IMR-90 (cell line): ENCODE results near the gene CDK18. TPM values are rescaled to one million over a fixed set of nuclear protein-coding genes. Genes with fewer than 3 reads are reported as not detected.

Experiments
- ATAC-seq: fragments of 200-7000 bp; cut with Tn5 transposase; 2 replicates; pipeline ENCODE4 v1.9.1; 2020; ENCODE audit warnings: low read depth, mild to moderate bottlenecking, moderate library complexity
- BruUV-seq: library from RNA; stranded (reverse); fragments of 400-500 nt; replicated peaks from 2 replicates; lab custom pipeline; 2021; lab: Mats Ljungman, UMichigan
- CTCF ChIA-PET: fragments of 300-600 bp; formaldehyde crosslinking; extraction: SDS; loops from one replicate; lab custom pipeline; 2021; ENCODE audit warnings: antibody characterized with exemption; lab: Yijun Ruan, JAX
- POLR2A ChIA-PET: fragments of 300-600 bp; sonication (Branson Sonifier 250); formaldehyde crosslinking; loops from one replicate; lab custom pipeline; 2022; ENCODE audit warnings: antibody characterized with exemption; ENCODE audit not compliant: unreplicated experiment; lab: Charles Lee
- DNase-seq: peaks from one replicate; pipeline ENCODE4 v3.0.0; 2013
- H2AFZ ChIP-seq: replicated peaks from 2 replicates; pipeline ENCODE3; 2013; ENCODE audit warnings: low read length, mild to moderate bottlenecking; ENCODE audit not compliant: poor library complexity
- H2AK5ac ChIP-seq: 2 replicates; pipeline ENCODE4 v1.6.1; 2013; ENCODE audit warnings: low read depth, low read length, inconsistent platforms
- H2AK9ac ChIP-seq: replicated peaks from 2 replicates; pipeline ENCODE3; 2013; ENCODE audit warnings: mild to moderate bottlenecking, low read depth, low read length, moderate library complexity; ENCODE audit not compliant: poor library complexity
- H2BK120ac ChIP-seq: 2 replicates; pipeline ENCODE4 v1.6.1; 2013; ENCODE audit warnings: low read depth, low read length, inconsistent platforms
- H2BK15ac ChIP-seq: 3 replicates; pipeline ENCODE4 v1.6.1; 2013; ENCODE audit warnings: low read depth, low read length, inconsistent platforms
- H2BK20ac ChIP-seq: 2 replicates; pipeline ENCODE4 v1.6.1; 2013; ENCODE audit warnings: low read depth, mild to moderate bottlenecking, inconsistent platforms, low read length, moderate library complexity
- H2BK5ac ChIP-seq: 2 replicates; pipeline ENCODE4 v1.6.1; 2013; ENCODE audit warnings: mild to moderate bottlenecking, low read depth, low read length, inconsistent platforms; ENCODE audit not compliant: poor library complexity, severe bottlenecking
- H3K14ac ChIP-seq: replicated peaks from 2 replicates; pipeline ENCODE4 v1.6.1; 2013; ENCODE audit warnings: low read depth, low read length, inconsistent platforms
- H3K18ac ChIP-seq: 2 replicates; pipeline ENCODE4 v1.6.1; 2013; ENCODE audit warnings: low read depth, low read length, control low read depth
- H3K23ac ChIP-seq: 2 replicates; pipeline ENCODE4 v1.6.1; 2013; ENCODE audit warnings: low read depth, low read length, inconsistent platforms
- H3K27ac ChIP-seq: 2 replicates; pipeline ENCODE4 v1.5.1; 2013; ENCODE audit warnings: mild to moderate bottlenecking, control low read depth, low read length; ENCODE audit not compliant: insufficient read depth
- H3K27me3 ChIP-seq: 2 replicates; pipeline ENCODE4 v1.6.1; 2013; ENCODE audit warnings: low read length; ENCODE audit not compliant: control insufficient read depth, insufficient read depth
- H3K36me3 ChIP-seq: 2 replicates; pipeline ENCODE4 v1.6.1; 2013; ENCODE audit warnings: low read length, mixed read lengths; ENCODE audit not compliant: control insufficient read depth, insufficient read depth
- H3K4ac ChIP-seq: 2 replicates; pipeline ENCODE4 v1.6.1; 2013; ENCODE audit warnings: low read depth, low read length, inconsistent platforms
- H3K4me1 ChIP-seq: 2 replicates; pipeline ENCODE4 v1.6.1; 2013; ENCODE audit warnings: low read length, mixed read lengths; ENCODE audit not compliant: control insufficient read depth, insufficient read depth
- H3K4me2 ChIP-seq: 2 replicates; pipeline ENCODE4 v1.6.1; 2013; ENCODE audit warnings: low read depth, mild to moderate bottlenecking, control low read depth, low read length, moderate library complexity
- H3K4me3 ChIP-seq: 2 replicates; pipeline ENCODE4 v1.5.1; 2013; ENCODE audit warnings: low read depth, mild to moderate bottlenecking, control low read depth, low read length, moderate library complexity; ENCODE audit not compliant: insufficient read depth
- H3K56ac ChIP-seq: 2 replicates; pipeline ENCODE4 v1.6.1; 2013; ENCODE audit warnings: low read length, inconsistent platforms; ENCODE audit not compliant: insufficient read depth; ENCODE audit errors: extremely low read depth
- H3K79me1 ChIP-seq, 2 experiments: 2 replicates each; pipeline ENCODE4 v1.6.1; 2013; ENCODE audit warnings: low read length in 2 of 2, inconsistent platforms in 1 of 2, low read depth in 1 of 2
- H3K9ac ChIP-seq: 2 replicates; pipeline ENCODE4 v1.6.1; 2013; ENCODE audit warnings: low read depth, low read length, control low read depth
- H3K9me1 ChIP-seq: 2 replicates; pipeline ENCODE4 v1.6.1; 2013; ENCODE audit warnings: low read length, inconsistent platforms; ENCODE audit not compliant: insufficient read depth
- H3K9me3 ChIP-seq: 2 replicates; pipeline ENCODE4 v1.6.1; 2013; ENCODE audit warnings: low read length; ENCODE audit not compliant: control insufficient read depth, insufficient read depth
- H4K20me1 ChIP-seq: 2 replicates; pipeline ENCODE4 v1.6.1; 2013; ENCODE audit warnings: low read length, inconsistent platforms; ENCODE audit not compliant: insufficient read depth
- H4K5ac ChIP-seq: 2 replicates; pipeline ENCODE4 v1.6.1; 2013; ENCODE audit warnings: mild to moderate bottlenecking, low read depth, low read length, control low read depth
- H4K8ac ChIP-seq, 2 experiments: 2 replicates each; pipeline ENCODE4 v1.6.1; 2013; ENCODE audit warnings: low read depth in 2 of 2, low read length in 2 of 2, control low read depth in 1 of 2, inconsistent platforms in 1 of 2
- H4K91ac ChIP-seq: 2 replicates; pipeline ENCODE4 v1.6.1; 2013; ENCODE audit warnings: low read depth, low read length, inconsistent platforms; ENCODE audit not compliant: insufficient read depth
- CHD1 ChIP-seq: IDR thresholded peaks from 2 replicates; pipeline ENCODE4 v1.6.1; 2012; ENCODE audit warnings: low read depth, low read length, improper control_type of control experiment
- MAFK ChIP-seq: IDR thresholded peaks from 2 replicates; pipeline ENCODE4 v1.6.1; 2012; ENCODE audit warnings: low read depth, low read length, improper control_type of control experiment
- MAZ ChIP-seq: IDR thresholded peaks from 2 replicates; pipeline ENCODE4 v1.6.1; 2012; ENCODE audit warnings: low read depth, mild to moderate bottlenecking, low read length, improper control_type of control experiment, moderate library complexity, borderline replicate concordance
- MXI1 ChIP-seq: IDR thresholded peaks from 2 replicates; pipeline ENCODE4 v1.6.1; 2012; ENCODE audit warnings: low read depth, mild to moderate bottlenecking, low read length, moderate library complexity, borderline replicate concordance
- NFE2L2 ChIP-seq: fragments of 150-350 bp; IDR thresholded peaks from 2 replicates; pipeline ENCODE4 v1.6.1; 2016; ENCODE audit warnings: low read depth, mild to moderate bottlenecking, low read length
- SMC3 ChIP-seq: fragments of 150-350 bp; IDR thresholded peaks from 2 replicates; pipeline ENCODE4 v1.6.1; 2016; ENCODE audit warnings: low read depth, mild to moderate bottlenecking, antibody characterized with exemption, low read length, moderate library complexity
- WGBS, 2 experiments: methylation state at CpG; one replicate each; pipeline versions ENCODE4 v1.1.5 to v1.1.7; 2013; ENCODE audit warnings: missing lambda C conversion rate in 2 of 2; ENCODE audit not compliant: insufficient read length in 1 of 2; ENCODE audit errors: extremely low coverage in 2 of 2; 5-methylcytosine and 5-hydroxymethylcytosine counted together
- dilution Hi-C: fragments of 300-500 bp; cut with HindIII; formaldehyde crosslinking; loops from one replicate; pipeline ENCODE4 v1.14.3; 2018; ENCODE audit warnings: low sequenced_read_pairs; ENCODE audit not compliant: unreplicated experiment
- in situ Hi-C: fragments of 300-500 bp; cut with MboI; formaldehyde crosslinking; loops from 3 replicates; pipeline ENCODE4 v1.14.3; 2019; ENCODE audit warnings: low sequenced_read_pairs, inconsistent platforms, mixed read lengths
- intact Hi-C: fragments of 100-400 bp; cut with micrococcal nuclease; formaldehyde crosslinking; loops from 2 replicates; pipeline ENCODE4 v1.10.0; 2022
- polyA plus RNA-seq, 3 experiments: library from polyadenylated mRNA; depleted of rRNA; stranded (reverse); fragments of >200 nt; gene quantifications; 2 replicates each; pipeline ENCODE4 v1.2.3, GENCODE V29; 2012; ENCODE audit warnings: low replicate concordance in 1 of 3
- total RNA-seq: library from RNA; depleted of rRNA; stranded (reverse); fragments of >200 nt; gene quantifications from 2 replicates; pipeline ENCODE4 v1.2.3, GENCODE V29; 2012

CDK18 gene
- total and polyA plus RNA-seq, 2 of the 4 experiments (the other 2 are of a cell fraction) = 0.18 to 0.48 TPM

GRCh38 chr1:205474571-205474970 lies 29.9 kb upstream of the CDK18 start:
- WGBS, 2 experiments = 80% methylated on average over 1 of the region's 3 CpGs; no CpG with 5 or more reads in 1 of the 2 experiments
- Histone ChIP-seq H2BK15ac (no peak overlapping the region), H4K5ac (no peak overlapping the region), H3K4me2 (no peak overlapping the region), H3K9ac (no peak overlapping the region), H3K79me1 (no peaks in the 10 kb centered on the region), H3K27ac (no peak overlapping the region), H4K91ac (no peak overlapping the region), H3K4ac (no peak overlapping the region), H3K14ac (no peak overlapping the region), H2AK5ac (no peak overlapping the region), H3K36me3 (no peaks in the 10 kb centered on the region), H2AK9ac (no peak overlapping the region), H2BK20ac (no peak overlapping the region), H4K20me1 (no peaks in the 10 kb centered on the region), H3K9me3 (peaks cover 4% of the 10 kb centered on the region; the same call in 1 of the 2 replicates), H3K4me1 (no peaks in the 10 kb centered on the region), H2BK120ac (no peak overlapping the region), H4K8ac (no peak overlapping the region), H3K18ac (no peak overlapping the region), H3K56ac (no peak overlapping the region), H3K27me3 (peaks cover 11% of the 10 kb centered on the region), H3K4me3 (no peak overlapping the region), H2AFZ (no peak overlapping the region), H3K9me1 (no peaks in the 10 kb centered on the region), H2BK5ac (no peak overlapping the region), H3K23ac (no peak overlapping the region)
- in situ Hi-C loops = no loop called here
- intact Hi-C loops = no loop called here
- DNase-seq = no peak
- POLR2A ChIA-PET = no interaction called here
- CTCF ChIA-PET = no interaction called here
- dilution Hi-C loops = no loop called here
- no peak for ATAC-seq
- no peak for TF ChIP-seq MAZ
- no peak for TF ChIP-seq MAFK
- TF ChIP-seq NFE2L2 = no peak
- TF ChIP-seq SMC3 = no peak
- no peak for TF ChIP-seq MXI1
- TF ChIP-seq CHD1 = no peak
- no TSS peak for BruUV-seq
